GM20431 (cell line): ENCODE data around the gene PSMD10.

Experiments used
- in situ Hi-C: fragments of 300-500 bp; cut with MseI, MboI; formaldehyde crosslinking; loops from one replicate; pipeline ENCODE4 v1.15.0; 2020; ENCODE audit warnings: low sequenced_read_pairs; ENCODE audit not compliant: unreplicated experiment

Gene PSMD10, protein sequence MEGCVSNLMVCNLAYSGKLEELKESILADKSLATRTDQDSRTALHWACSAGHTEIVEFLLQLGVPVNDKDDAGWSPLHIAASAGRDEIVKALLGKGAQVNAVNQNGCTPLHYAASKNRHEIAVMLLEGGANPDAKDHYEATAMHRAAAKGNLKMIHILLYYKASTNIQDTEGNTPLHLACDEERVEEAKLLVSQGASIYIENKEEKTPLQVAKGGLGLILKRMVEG

DNA sequence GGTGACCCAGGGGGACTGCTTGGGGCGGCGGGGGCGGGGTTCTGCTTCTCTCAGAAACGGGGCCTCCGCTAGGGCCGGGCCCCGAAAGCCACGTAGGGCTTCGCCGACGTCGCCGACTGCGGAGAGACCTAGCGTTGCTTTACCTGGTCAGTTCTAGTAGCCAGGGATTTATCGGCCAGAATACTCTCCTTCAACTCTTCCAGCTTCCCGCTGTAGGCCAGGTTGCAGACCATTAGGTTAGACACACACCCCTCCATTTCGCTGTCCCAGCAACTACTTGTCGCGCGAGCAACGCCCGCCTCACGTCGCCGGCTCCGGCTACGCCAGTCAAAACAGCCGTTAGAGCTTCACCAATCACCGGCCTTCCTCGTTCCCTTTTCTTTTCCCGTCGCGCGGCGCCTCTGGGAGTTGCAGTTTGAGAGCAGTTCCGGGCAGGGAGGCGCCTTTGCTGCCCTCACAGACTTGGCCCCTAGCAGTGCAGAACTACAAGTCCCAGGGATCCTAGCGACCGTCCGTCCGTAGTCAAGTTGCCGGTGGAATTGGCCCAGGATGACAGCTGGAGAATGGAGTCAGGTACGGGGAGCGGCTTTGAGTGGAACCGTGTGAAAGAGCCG lies at the start of gene PSMD10, which contains the start of gene ATG4A:
TSS of gene PSMD10 (minus strand) at position 279 of the 614 bp plus-strand sequence. CDS start at position 257, 22 bp downstream.
TSS of gene ATG4A (plus strand) at position 515 of the 614 bp plus-strand sequence. CDS start at position 564, 49 bp downstream.
- in situ Hi-C loops, result no loop called here

GRCh38 chrX:108138814-108139702 lies 47.7 kb upstream of the PSMD10 start:
- in situ Hi-C loops, result no loop called here

DNA sequence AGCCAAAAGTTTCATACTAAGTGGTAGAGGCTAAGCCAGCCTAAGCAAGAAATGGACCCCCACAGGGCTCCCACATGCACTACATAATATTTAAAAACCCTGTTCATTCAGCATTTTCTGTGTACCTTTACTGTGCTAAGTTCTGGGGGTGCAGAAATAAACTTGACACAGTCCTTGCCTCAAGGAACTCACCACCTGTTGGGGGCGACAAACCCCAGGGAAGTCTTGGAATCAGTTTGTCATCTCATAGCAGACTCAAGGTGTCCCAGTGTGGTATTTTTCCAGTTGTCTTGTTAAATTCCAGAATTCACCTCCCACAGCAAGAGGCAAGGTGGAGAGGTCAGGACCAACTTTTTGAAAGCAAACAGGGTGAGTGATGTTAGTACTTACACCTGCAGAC lies 43.4 kb upstream of the PSMD10 start:
- in situ Hi-C loops, result no loop called here

- in situ Hi-C loops, result no loop called here
These were observed 41.5 kb upstream of the PSMD10 start for GRCh38 chrX:108132876-108133275.

GRCh38 chrX:108132034-108132433 lies 40.7 kb upstream of the PSMD10 start:
- in situ Hi-C loops, result no loop called here

- in situ Hi-C loops, result no loop called here
These were observed 40.1 kb upstream of the PSMD10 start for GRCh38 chrX:108131471-108131870.

- in situ Hi-C loops, result no loop called here
These were observed 39.5 kb upstream of the PSMD10 start for GRCh38 chrX:108130889-108131288.

- in situ Hi-C loops, result no loop called here
These were observed 35.8 kb upstream of the PSMD10 start for GRCh38 chrX:108127152-108127551.

DNA sequence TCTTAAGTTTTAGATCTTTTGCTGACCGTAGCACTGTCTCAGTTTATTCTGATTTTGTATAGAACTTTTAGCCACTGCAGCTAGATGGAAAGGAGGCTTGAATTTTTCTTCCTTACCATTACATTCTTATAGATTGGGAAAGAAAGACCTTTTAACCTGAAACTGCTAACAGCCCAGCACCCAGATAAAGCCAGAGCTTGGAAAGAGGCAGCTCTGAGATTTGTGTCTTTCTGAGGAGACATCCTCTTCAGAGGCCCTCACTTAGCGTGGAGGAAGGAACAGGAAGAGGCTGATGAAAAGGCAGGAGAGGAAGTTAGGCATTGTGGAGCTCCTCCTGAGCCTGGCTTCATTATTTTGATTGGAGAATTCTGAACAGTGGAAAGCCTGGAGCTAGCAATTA lies 35.3 kb upstream of the PSMD10 start:
- in situ Hi-C loops, result no loop called here

GRCh38 chrX:108123591-108124366 lies 32.4 kb upstream of the PSMD10 start:
- in situ Hi-C loops, result no loop called here

GRCh38 chrX:108122748-108123147 lies 31.4 kb upstream of the PSMD10 start:
- in situ Hi-C loops, result no loop called here

DNA sequence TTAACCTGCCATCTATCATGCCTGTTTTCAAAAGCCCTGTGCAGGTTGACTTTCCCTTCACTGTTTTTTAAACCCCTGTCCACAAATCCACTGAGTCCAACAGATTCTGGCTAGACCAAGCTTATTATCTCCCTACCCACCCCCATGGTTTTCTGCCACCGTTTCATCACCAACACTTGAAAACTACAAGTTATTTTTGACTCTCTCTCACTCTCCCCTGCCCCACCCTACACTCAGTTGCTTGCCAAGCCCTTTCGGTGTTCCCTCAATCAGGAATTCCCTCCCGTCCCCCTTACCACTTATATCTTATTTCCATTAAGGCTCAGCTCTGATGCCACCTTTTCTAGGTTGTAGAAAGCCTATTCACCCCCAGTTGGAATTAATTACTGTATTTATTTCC lies 29.9 kb upstream of the PSMD10 start:
- in situ Hi-C loops, result no loop called here

DNA sequence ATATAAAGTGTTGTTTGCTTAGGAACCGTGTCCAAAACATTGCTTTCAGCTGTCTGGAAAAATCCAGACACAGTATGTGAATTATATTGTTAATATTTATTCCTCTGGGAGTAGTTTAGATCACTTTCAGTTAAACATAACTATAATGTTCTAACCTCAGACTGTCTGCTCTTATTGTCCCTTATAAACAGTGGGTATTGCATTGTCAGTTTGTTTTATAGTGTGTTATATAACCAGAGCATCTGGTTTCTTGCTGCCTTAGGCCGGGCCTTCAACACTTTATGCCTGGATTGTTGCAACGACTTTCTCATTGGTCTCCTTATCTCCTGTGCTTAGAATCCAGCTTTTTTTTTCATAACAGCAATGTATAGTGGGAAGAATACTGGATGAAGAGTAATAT lies 26.6 kb upstream of the PSMD10 start:
- in situ Hi-C loops, result no loop called here

DNA sequence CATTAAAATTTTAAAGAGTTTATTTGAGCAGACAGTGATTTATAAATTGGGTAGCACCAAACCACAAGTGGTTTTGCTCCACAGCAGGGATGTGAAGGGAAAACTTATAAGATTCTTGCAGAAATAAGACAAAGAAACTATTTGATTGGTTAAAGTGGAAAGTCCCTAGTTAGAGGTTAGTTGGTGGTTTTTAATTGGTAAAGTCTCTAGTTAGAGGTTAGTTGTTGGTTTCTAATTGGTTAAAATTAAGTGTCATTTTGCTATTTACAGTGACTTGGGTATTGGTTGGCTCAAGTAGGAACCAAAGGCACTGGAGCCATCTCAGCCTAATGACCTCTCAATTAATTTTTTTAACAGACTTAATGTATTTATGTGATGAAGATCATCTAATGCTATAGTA lies 23.2 kb upstream of the PSMD10 start:
- in situ Hi-C loops, result no loop called here

GRCh38 chrX:108105473-108105872 lies 14.1 kb upstream of the PSMD10 start:
- in situ Hi-C loops, result no loop called here

DNA sequence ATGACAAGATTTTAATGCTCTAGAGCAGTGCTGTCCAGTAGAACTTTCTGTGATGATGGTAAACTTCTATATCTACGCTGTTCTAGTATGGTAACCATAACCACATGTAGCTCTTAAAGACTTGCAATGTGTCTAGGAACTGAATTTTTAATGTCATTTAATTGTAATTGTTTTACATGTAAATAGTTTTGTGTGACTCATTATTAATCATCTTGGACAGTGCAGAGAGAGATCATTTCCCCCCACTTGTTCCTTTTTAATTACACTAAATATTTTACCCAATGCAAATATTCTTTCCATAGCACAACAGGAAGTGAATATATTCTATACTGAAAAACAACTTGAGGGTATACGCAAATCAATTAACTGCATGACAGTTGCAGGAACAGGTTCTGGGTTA lies 6.0 kb upstream of the PSMD10 start:
- in situ Hi-C loops, result no loop called here

GRCh38 chrX:108091878-108092291 lies 543 bp upstream of the PSMD10 start:
- in situ Hi-C loops, result no loop called here

GRCh38 chrX:108090491-108091263 lies 665 bp downstream of the PSMD10 start:
- in situ Hi-C loops, result no loop called here

DNA sequence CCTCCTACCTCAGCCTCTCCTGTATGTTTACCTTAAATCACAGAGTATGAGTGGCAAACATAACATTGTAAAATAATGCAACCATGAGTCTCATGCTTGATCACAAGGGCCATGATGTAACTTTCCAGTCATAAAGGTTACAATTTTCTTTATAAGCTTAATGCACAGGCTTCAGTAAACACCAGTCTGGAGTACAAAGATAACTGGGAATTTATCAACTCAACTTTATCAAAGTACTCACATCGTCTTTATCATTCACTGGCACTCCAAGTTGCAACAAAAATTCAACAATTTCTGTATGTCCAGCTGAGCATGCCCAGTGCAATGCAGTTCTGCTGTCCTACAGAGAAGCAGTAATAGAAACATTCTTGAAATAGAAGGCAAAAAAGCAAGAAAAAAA lies 2.8 kb downstream of the PSMD10 start:
- in situ Hi-C loops, result no loop called here
